ENCODE measurements around the gene TEN1.

TEN1 gene

GRCh38 chr17:76009447-76009846, 30.4 kb downstream of the TEN1 start:
- DNase-seq (ENCODE audit: insufficient read length) (no peak), FAIRE-seq (no peak)
- TF ChIP-seq POLR2A (IDR thresholded peaks at IDR 0.05; ENCODE audit: low read depth, low read length) (no peak), TAF1 (IDR thresholded peaks at IDR 0.05; ENCODE audit: borderline replicate concordance, low read depth, low read length) (no peak), POLR2AphosphoS5 (IDR thresholded peaks at IDR 0.05; ENCODE audit: low read depth, low read length) (no peak)

- TF ChIP-seq POLR2AphosphoS5 (IDR thresholded peaks at IDR 0.05; ENCODE audit: low read depth, low read length) (no peak), POLR2A (IDR thresholded peaks at IDR 0.05; ENCODE audit: low read depth, low read length) (no peak), TAF1 (IDR thresholded peaks at IDR 0.05; ENCODE audit: borderline replicate concordance, low read depth, low read length) (no peak)
- DNase-seq (ENCODE audit: insufficient read length) (no peak), FAIRE-seq (no peak)
These were observed 31.1 kb downstream of the TEN1 start for GRCh38 chr17:76009969-76010661.

- DNase-seq (ENCODE audit: insufficient read length) (no peak), FAIRE-seq (no peak)
These were observed 32.9 kb downstream of the TEN1 start for GRCh38 chr17:76011951-76012350.

GRCh38 chr17:76013377-76013932, 34.4 kb downstream of the TEN1 start:
- DNase-seq (ENCODE audit: insufficient read length) (no peak), FAIRE-seq (no peak)

More at GRCh38 chr17:76011951-76012350, 32.9 kb downstream of the TEN1 start:
- TF ChIP-seq POLR2AphosphoS5 (IDR thresholded peaks at IDR 0.05; ENCODE audit: low read depth, low read length), result no peak
- no peak for TF ChIP-seq POLR2A (IDR thresholded peaks at IDR 0.05; ENCODE audit: low read depth, low read length)
- no peak for TF ChIP-seq TAF1 (IDR thresholded peaks at IDR 0.05; ENCODE audit: borderline replicate concordance, low read depth, low read length)

GRCh38 chr17:76014100-76014924, 35.3 kb downstream of the TEN1 start:
- no peak for TF ChIP-seq TAF1 (IDR thresholded peaks at IDR 0.05; ENCODE audit: borderline replicate concordance, low read depth, low read length)
- no peak for TF ChIP-seq POLR2A (IDR thresholded peaks at IDR 0.05; ENCODE audit: low read depth, low read length)
- no peak for TF ChIP-seq POLR2AphosphoS5 (IDR thresholded peaks at IDR 0.05; ENCODE audit: low read depth, low read length)
- peak; percentile 92 for FAIRE-seq
- DNase-seq (ENCODE audit: insufficient read length), result peak; percentile 96

More at GRCh38 chr17:76013377-76013932, 34.4 kb downstream of the TEN1 start:
- TF ChIP-seq POLR2AphosphoS5 (IDR thresholded peaks at IDR 0.05; ENCODE audit: low read depth, low read length) (no peak), TAF1 (IDR thresholded peaks at IDR 0.05; ENCODE audit: borderline replicate concordance, low read depth, low read length) (no peak), POLR2A (IDR thresholded peaks at IDR 0.05; ENCODE audit: low read depth, low read length) (no peak)

- DNase-seq (ENCODE audit: insufficient read length), result no peak
- TF ChIP-seq POLR2AphosphoS5 (IDR thresholded peaks at IDR 0.05; ENCODE audit: low read depth, low read length), result no peak
- TF ChIP-seq POLR2A (IDR thresholded peaks at IDR 0.05; ENCODE audit: low read depth, low read length), result no peak
- no peak for TF ChIP-seq TAF1 (IDR thresholded peaks at IDR 0.05; ENCODE audit: borderline replicate concordance, low read depth, low read length)
- no peak for FAIRE-seq
These were observed 35.9 kb downstream of the TEN1 start for GRCh38 chr17:76014925-76015261.

- FAIRE-seq (no peak), DNase-seq (ENCODE audit: insufficient read length) (no peak)
- TF ChIP-seq POLR2AphosphoS5 (IDR thresholded peaks at IDR 0.05; ENCODE audit: low read depth, low read length), result no peak
- TF ChIP-seq POLR2A (IDR thresholded peaks at IDR 0.05; ENCODE audit: low read depth, low read length), result no peak
- TF ChIP-seq TAF1 (IDR thresholded peaks at IDR 0.05; ENCODE audit: borderline replicate concordance, low read depth, low read length), result no peak
These were observed 38.7 kb downstream of the TEN1 start for GRCh38 chr17:76017481-76018339.

GRCh38 chr17:76018340-76018680, 39.3 kb downstream of the TEN1 start:
- no peak for DNase-seq (ENCODE audit: insufficient read length)
- TF ChIP-seq POLR2A (IDR thresholded peaks at IDR 0.05; ENCODE audit: low read depth, low read length), result no peak
- TF ChIP-seq TAF1 (IDR thresholded peaks at IDR 0.05; ENCODE audit: borderline replicate concordance, low read depth, low read length), result no peak
- TF ChIP-seq POLR2AphosphoS5 (IDR thresholded peaks at IDR 0.05; ENCODE audit: low read depth, low read length), result no peak
- FAIRE-seq, result no peak

GRCh38 chr17:76018801-76019200, 39.8 kb downstream of the TEN1 start:
- TF ChIP-seq POLR2AphosphoS5 (IDR thresholded peaks at IDR 0.05; ENCODE audit: low read depth, low read length) (no peak), TAF1 (IDR thresholded peaks at IDR 0.05; ENCODE audit: borderline replicate concordance, low read depth, low read length) (no peak), POLR2A (IDR thresholded peaks at IDR 0.05; ENCODE audit: low read depth, low read length) (no peak)
- DNase-seq (ENCODE audit: insufficient read length), result no peak
- FAIRE-seq, result no peak

GRCh38 chr17:76019833-76020467, 40.9 kb downstream of the TEN1 start:
- DNase-seq (ENCODE audit: insufficient read length) (no peak), FAIRE-seq (peak; percentile 40)
- TF ChIP-seq POLR2A (IDR thresholded peaks at IDR 0.05; ENCODE audit: low read depth, low read length), result no peak
- no peak for TF ChIP-seq TAF1 (IDR thresholded peaks at IDR 0.05; ENCODE audit: borderline replicate concordance, low read depth, low read length)
- TF ChIP-seq POLR2AphosphoS5 (IDR thresholded peaks at IDR 0.05; ENCODE audit: low read depth, low read length), result no peak

Measured in GM12892 (cell line).